Lung (tissue), 16 donors: ENCODE data around the gene TET1. TPM values are rescaled to one million over a fixed set of nuclear protein-coding genes. Genes with fewer than 3 reads are reported as not detected.
A peak's percentile ranks its signal among the peaks of the same experiment; 100 is the strongest.
"Not testable (repeated sequence)": the region's sequence is repeated elsewhere in the genome, so short reads cannot be mapped to it uniquely, and the experiment has no call there.

Source experiments
- ATAC-seq: fragments of 200-7000 bp; cut with Tn5 transposase; one replicate; pipeline ENCODE4 v1.9.1; 2020; ENCODE audit warnings: moderate number of reproducible peaks; ENCODE audit not compliant: insufficient read depth, low FRiP score
- DNase-seq, 3 donors: peaks; one replicate each; pipeline ENCODE4 v3.0.0-alpha.2; 2013 to 2017
- H3K27ac ChIP-seq, 2 donors: one replicate each; pipeline ENCODE4 v1.5.1; 2013; ENCODE audit warnings: mild to moderate bottlenecking in 2 of 2, moderate library complexity in 2 of 2, control low read depth in 1 of 2, inconsistent platforms in 1 of 2, low read depth in 1 of 2, low read length in 1 of 2
- H3K27me3 ChIP-seq, 3 donors: one replicate each; pipeline ENCODE4 v1.5.1; 2013; ENCODE audit warnings: low read length in 2 of 3; ENCODE audit not compliant: control insufficient read depth in 3 of 3, insufficient read depth in 3 of 3
- H3K36me3 ChIP-seq, 4 donors: one replicate each; pipeline ENCODE4 v1.5.1; 2013; ENCODE audit warnings: low read length in 4 of 4, mild to moderate bottlenecking in 1 of 4, moderate library complexity in 1 of 4; ENCODE audit not compliant: control insufficient read depth in 4 of 4, insufficient read depth in 4 of 4
- H3K4me1 ChIP-seq, 5 donors: one replicate each; pipeline ENCODE4 v1.5.1; 2013; ENCODE audit warnings: low read length in 5 of 5, mild to moderate bottlenecking in 2 of 5, moderate library complexity in 1 of 5; ENCODE audit not compliant: control insufficient read depth in 5 of 5, insufficient read depth in 5 of 5
- H3K4me3 ChIP-seq: one replicate; pipeline ENCODE4 v1.5.1; 2013; ENCODE audit warnings: mild to moderate bottlenecking, control low read depth, moderate library complexity
- H3K9ac ChIP-seq, 2 donors: one replicate each; pipeline ENCODE4 v1.5.1; 2013; ENCODE audit warnings: low read length in 2 of 2, control low read depth in 1 of 2; ENCODE audit not compliant: insufficient read depth in 1 of 2
- H3K9me3 ChIP-seq, 4 donors: one replicate each; pipeline ENCODE4 v1.5.1; 2013; ENCODE audit warnings: low read length in 3 of 4, mild to moderate bottlenecking in 1 of 4, moderate library complexity in 1 of 4; ENCODE audit not compliant: control insufficient read depth in 4 of 4, insufficient read depth in 3 of 4
- WGBS, 2 donors: extraction: QIAGEN DNeasy Blood & Tissue Kit; methylation state at CpG; one replicate each; pipeline ENCODE4 v1.1.7; 2013; 5-methylcytosine and 5-hydroxymethylcytosine counted together
- long read RNA-seq, 5 donors: transcript quantifications; one replicate each; lab custom pipeline, GENCODE V29; 2026
- polyA plus RNA-seq, 2 donors: library from polyadenylated mRNA; stranded (reverse); fragments of 200-250 nt; gene quantifications; one replicate each; pipeline ENCODE4 v1.2.1, GENCODE V29; 2013
- total RNA-seq, 2 donors: library from RNA; depleted of rRNA in 1 of 2; stranded (reverse); fragments of >200 nt in 1 of 2; gene quantifications; one replicate each; pipeline ENCODE4 v1.2.1, GENCODE V29; 2014 to 2021
- TF ChIP-seq, protein P1 (sequence below): IDR thresholded peaks from 2 replicates; pipeline ENCODE4 v1.5.1; 2012; ENCODE audit warnings: mild to moderate bottlenecking; ENCODE audit errors: control extremely low read depth, extremely low read depth
- donor health status: control.
- donor health status: control.
- donor health status: Bipolar disorder and iron deficiency.
- donor health status: healthy.
- donor health status: DM: yes; HTN: yes; CAD: no.

TET1 gene
- total RNA-seq, result 10 to 100 TPM in 1 of 2 donors, 1 to 10 TPM in 1; 1.3 to 23.5 TPM
- under 1 TPM; 0.06 to 0.14 TPM for polyA plus RNA-seq
- long read RNA-seq, donor 1, partial matches to known transcripts, result 8 of 8 reads
- long read RNA-seq, donor 1, other reads (novel, unspliced or antisense), result 0 of 8 reads
- long read RNA-seq, donor 2, result 0 reads
- long read RNA-seq, donor 3, result 0 reads
- long read RNA-seq, donor 4, result 0 reads
- long read RNA-seq, donor 5, partial matches to known transcripts, result 9 of 9 reads
- long read RNA-seq, donor 5, other reads (novel, unspliced or antisense), result 0 of 9 reads

DNA sequence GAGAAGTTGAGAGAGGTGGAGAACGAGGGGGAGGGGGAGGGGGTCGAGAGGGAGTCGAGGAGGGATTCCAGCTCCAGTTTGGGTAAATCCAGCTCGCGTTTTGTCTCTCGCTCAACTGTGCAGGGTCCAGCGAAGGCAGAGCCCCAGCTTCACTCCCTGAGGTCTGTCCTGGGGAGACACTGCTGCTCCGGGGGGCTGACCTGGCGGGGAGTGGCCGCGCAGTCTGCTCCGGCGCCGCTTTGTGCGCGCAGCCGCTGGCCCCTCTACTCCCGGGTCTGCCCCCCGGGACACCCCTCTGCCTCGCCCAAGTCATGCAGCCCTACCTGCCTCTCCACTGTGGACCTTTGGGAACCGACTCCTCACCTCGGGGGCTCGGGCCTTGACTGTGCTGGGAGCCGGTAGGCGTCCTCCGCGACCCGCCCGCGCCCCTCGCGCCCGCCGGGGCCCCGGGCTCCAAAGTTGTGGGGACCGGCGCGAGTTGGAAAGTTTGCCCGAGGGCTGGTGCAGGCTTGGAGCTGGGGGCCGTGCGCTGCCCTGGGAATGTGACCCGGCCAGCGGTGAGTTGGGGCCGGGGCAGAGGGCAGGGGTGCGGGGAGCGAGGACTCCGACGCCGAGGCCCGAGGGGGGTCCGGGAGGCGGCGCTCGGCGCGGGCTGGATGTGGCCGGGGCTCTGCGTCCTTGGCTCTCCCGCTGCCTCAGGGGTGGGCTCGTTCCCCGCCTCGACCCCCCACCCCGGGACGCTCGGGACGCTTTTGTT, at the start of gene TET1:
Gene TET1, plus strand, starts transcription at position 152 of the 757 bp plus-strand sequence. CDS start 12,002 bp downstream, outside the sequence.
- Histone ChIP-seq H3K27ac (no peak within 1 kb of the TSS), H3K27me3 (no peaks in the 10 kb centered on the region), H3K9me3 (no peaks in the 10 kb centered on the region), H3K36me3 (no peaks in the 10 kb centered on the region), H3K9ac (peak within 1 kb of the TSS; percentile 42 to 87), H3K4me1 (peaks cover 0 to 24% (median 4%) of the 10 kb centered on the region in 5 donors), H3K4me3 (peak within 1 kb of the TSS; percentile 58)
- WGBS, 2 donors, result 0 to 1% methylated on average over 60 to 66 of the region's 66 CpGs
- TF ChIP-seq, protein P1, sequence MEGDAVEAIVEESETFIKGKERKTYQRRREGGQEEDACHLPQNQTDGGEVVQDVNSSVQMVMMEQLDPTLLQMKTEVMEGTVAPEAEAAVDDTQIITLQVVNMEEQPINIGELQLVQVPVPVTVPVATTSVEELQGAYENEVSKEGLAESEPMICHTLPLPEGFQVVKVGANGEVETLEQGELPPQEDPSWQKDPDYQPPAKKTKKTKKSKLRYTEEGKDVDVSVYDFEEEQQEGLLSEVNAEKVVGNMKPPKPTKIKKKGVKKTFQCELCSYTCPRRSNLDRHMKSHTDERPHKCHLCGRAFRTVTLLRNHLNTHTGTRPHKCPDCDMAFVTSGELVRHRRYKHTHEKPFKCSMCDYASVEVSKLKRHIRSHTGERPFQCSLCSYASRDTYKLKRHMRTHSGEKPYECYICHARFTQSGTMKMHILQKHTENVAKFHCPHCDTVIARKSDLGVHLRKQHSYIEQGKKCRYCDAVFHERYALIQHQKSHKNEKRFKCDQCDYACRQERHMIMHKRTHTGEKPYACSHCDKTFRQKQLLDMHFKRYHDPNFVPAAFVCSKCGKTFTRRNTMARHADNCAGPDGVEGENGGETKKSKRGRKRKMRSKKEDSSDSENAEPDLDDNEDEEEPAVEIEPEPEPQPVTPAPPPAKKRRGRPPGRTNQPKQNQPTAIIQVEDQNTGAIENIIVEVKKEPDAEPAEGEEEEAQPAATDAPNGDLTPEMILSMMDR, result no peak
- DNase-seq (peak; percentile 87 to 91 (median 88)), ATAC-seq (peak; percentile 37)

DNA sequence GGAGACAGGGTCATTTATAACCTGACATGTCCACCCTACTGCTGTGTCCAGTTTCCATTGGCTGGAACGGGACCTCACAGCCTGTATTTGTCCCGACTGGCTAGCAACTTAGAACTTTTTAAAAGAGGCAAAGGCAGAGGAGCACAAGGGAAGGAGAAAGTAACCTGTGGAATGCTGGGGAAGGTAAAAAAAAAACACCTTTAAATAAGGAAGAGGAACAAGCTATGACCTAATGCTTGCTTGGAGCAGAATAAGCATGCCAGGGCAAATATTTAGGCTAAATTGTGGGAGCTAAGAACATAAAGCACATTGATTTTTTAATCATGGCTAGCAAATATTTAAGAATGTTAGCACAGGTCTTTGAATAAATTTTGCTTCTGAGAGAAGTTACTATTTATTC, 43.9 kb upstream of the TET1 start:
- H3K9ac ChIP-seq, H3K9me3 ChIP-seq, H3K36me3 ChIP-seq, DNase-seq, H3K27ac ChIP-seq, H3K4me3 ChIP-seq, H3K27me3 ChIP-seq, H3K4me1 ChIP-seq, ATAC-seq: not testable (repeated sequence)
- 93 to 94% methylated on average over 2 of the region's 2 CpGs for WGBS, 2 donors

DNA sequence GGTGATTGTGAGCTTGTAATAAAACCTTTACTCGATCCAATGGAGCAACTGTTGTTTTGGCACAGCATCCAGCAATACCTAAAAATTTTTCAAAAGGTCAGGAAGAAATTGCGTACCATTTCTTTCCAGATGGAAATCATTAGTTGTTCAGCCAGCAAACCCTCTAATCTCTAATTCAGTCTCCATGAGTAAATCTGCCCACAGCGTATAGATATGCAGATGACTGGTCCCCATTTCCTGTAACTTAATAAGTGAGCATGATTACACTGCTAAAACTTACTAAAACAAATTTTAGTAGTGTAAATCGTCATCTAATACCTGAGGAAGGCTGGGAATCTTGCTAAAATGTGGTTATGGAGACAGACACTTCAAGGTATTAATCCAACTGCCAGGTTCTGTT, 43.4 kb upstream of the TET1 start:
- no peak for ATAC-seq
- no peak overlapping the region for H3K9ac ChIP-seq
- H3K9me3 ChIP-seq, result no peaks in the 10 kb centered on the region
- TF ChIP-seq, protein P1, result no peak
- no peak overlapping the region for H3K4me3 ChIP-seq
- no peak for DNase-seq
- 65 to 69% methylated on average over 4 of the region's 4 CpGs for WGBS, 2 donors
- H3K27me3 ChIP-seq, result no peaks in the 10 kb centered on the region
- H3K36me3 ChIP-seq, result peaks cover 4 to 11% (median 7%) of the 10 kb centered on the region in 4 donors
- no peaks in the 10 kb centered on the region for H3K4me1 ChIP-seq
- H3K27ac ChIP-seq, result no peak overlapping the region

DNA sequence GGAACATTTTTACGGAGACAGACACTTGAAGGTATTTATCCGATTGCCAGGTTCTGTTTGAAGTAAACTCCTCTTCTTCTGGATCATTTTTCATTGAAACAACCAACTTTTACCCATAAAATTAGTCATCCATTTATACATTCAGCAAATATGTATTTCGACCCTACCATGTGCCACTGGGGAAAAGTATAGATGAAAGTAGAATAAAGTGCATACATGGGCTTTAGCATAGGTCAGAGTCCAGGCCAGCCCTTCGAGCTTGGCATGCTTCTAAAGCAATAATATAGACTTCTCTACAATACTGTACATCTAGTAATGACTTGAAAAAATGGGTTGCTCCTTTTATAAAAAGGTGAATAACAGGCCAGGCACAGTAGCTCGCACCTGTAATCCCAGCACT, 42.9 kb upstream of the TET1 start:
- H3K4me3 ChIP-seq, result no peak overlapping the region
- H3K27me3 ChIP-seq, result no peaks in the 10 kb centered on the region
- DNase-seq, result no peak
- H3K36me3 ChIP-seq, result peaks cover 5 to 13% (median 7%) of the 10 kb centered on the region in 4 donors
- 96% methylated on average over 5 of the region's 5 CpGs for WGBS, 2 donors
- ATAC-seq, result no peak
- H3K9ac ChIP-seq, result no peak overlapping the region
- H3K9me3 ChIP-seq, result no peaks in the 10 kb centered on the region
- TF ChIP-seq, protein P1, result no peak
- no peak overlapping the region for H3K27ac ChIP-seq
- H3K4me1 ChIP-seq, result no peaks in the 10 kb centered on the region

DNA sequence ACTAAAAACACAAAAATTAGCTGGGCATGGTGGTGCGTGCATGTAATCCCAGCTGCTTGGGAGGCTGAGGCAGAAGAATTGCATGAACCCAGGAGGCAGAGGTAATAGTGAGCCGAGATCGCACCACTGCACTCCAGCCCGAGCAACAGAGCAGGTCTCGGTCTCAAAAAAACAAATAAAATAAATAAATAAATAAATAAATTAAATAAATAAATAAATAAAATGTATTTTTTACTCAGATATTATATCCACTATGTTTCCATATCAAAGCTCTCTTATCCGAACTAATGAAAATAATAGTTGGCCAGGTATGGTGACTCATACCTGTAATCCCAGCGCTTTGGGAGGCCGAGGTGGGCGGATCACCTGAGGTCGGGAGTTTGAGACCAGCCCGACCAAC, 41.5 kb upstream of the TET1 start:
- H3K27ac ChIP-seq, ATAC-seq, H3K4me1 ChIP-seq, H3K27me3 ChIP-seq, DNase-seq, H3K9ac ChIP-seq, H3K9me3 ChIP-seq, H3K4me3 ChIP-seq: not testable (repeated sequence)
- H3K36me3 ChIP-seq, result peaks cover 6 to 10% (median 7%) of the 10 kb centered on the region in 4 donors
- WGBS, 2 donors, result 97 to 98% methylated on average over 11 of the region's 11 CpGs
